GM12874 (cell line): Measurements from ENCODE around the gene ATP2A2.

Source experiments
- TF ChIP-seq, protein P1 (sequence below): IDR thresholded peaks from 2 replicates; pipeline ENCODE4 v1.5.1; 2011; ENCODE audit warnings: low read depth, mild to moderate bottlenecking, control low read depth, low read length, moderate library complexity; ENCODE audit not compliant: insufficient read depth

ATP2A2 gene

DNA sequence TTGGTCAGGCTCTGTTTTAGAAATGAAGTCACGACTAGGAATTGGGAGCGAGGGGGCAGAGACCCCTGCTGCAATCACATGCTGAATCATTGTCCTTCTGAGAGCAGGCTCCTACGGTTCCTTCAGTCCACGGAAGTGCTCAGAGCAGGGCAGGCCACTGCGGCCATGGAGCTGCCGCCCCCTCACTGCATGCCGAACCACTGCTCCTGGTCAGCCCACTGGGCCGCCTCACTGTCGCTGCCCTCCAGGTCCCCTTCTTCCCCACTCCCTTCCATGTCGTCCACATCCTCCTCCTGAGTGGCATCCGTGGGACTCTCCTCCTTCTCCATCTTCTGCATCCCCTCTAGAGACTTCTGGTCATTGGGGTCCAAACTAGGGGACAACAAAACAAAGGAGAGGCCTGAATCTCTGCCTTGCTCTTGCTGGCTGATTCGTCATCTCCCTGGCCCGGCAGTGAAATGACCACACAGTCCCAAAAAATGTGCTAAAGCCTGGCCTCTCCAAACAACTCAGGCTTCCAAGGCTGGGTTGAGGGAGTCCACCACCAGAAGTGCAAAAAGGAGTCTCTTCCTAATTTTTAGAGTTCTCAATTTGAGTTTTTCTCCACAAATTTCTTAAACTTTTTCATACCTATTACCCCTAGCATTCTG, 93.0 kb downstream of the ATP2A2 start:
- TF ChIP-seq, protein P1, sequence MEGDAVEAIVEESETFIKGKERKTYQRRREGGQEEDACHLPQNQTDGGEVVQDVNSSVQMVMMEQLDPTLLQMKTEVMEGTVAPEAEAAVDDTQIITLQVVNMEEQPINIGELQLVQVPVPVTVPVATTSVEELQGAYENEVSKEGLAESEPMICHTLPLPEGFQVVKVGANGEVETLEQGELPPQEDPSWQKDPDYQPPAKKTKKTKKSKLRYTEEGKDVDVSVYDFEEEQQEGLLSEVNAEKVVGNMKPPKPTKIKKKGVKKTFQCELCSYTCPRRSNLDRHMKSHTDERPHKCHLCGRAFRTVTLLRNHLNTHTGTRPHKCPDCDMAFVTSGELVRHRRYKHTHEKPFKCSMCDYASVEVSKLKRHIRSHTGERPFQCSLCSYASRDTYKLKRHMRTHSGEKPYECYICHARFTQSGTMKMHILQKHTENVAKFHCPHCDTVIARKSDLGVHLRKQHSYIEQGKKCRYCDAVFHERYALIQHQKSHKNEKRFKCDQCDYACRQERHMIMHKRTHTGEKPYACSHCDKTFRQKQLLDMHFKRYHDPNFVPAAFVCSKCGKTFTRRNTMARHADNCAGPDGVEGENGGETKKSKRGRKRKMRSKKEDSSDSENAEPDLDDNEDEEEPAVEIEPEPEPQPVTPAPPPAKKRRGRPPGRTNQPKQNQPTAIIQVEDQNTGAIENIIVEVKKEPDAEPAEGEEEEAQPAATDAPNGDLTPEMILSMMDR = no peak

DNA sequence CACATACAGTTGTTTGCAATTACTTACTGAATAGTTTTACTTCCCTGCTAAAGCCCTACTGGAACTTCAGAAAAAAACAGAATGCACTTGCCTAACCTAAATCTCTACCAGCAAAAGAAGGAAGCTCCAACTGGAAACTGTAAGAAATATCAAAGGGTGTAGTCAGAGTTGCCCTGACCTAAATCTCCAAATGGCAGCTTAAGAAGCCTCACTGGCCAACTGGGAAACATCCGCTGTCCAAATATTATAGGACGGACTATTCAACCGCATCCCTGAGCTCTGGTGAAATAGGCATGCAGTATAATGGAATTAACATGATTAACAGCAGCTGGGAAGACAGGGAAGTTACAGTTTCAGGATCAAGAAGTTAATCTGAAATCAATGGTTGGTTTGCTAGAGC, 98.2 kb downstream of the ATP2A2 start:
- TF ChIP-seq, protein P1 = no peak

DNA sequence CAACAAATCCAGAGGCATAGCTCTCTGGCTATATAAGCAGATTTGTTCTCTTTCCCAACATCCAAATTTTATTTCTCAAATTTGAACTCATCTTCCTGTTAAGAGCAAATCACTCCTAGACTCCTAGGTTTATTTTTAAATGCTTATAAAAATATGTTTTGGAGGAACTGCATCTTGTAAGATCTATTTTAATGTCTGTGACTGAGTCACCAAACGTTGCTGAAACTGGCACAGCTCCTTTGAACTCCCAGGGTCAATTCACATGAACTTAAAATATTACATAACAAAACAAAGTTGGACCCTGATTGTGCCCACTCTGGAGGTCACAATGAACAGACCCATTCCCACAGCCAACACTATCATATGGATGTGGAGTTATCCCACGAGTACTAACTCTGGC, 98.6 kb downstream of the ATP2A2 start:
- TF ChIP-seq, protein P1 = no peak

DNA sequence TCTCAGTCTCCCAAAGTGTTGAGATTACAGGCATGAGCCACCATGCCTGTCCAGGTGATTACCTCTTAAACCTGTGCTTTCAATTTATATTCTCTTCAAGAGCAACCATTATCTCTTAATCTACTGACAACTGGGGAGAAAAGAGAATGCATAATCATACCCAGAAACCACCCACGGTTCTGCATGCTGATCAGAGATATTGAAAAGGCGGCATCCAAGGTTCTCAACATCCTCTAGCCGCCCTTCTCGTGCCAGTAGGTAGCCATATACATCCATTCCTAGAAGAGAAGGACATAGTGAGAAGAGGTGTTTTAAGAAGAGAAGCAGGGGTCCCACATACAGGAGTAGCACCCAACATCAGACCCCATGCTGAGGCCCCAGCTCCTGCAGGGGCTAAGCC, 101.6 kb downstream of the ATP2A2 start:
- TF ChIP-seq, protein P1 = no peak
